Endodermal cell (in vitro differentiated cells): ENCODE data around the gene MFAP3. TPM values are rescaled to one million over a fixed set of nuclear protein-coding genes. Genes with fewer than 3 reads are reported as not detected.
"Not testable (repeated sequence)": the region's sequence is repeated elsewhere in the genome, so short reads cannot be mapped to it uniquely, and the experiment has no call there.

Source experiments
- DNase-seq: peaks from one replicate; pipeline ENCODE4 v3.0.0-alpha.2; 2017
- H3K27ac ChIP-seq: 2 replicates; pipeline ENCODE4 v1.5.1; 2013; ENCODE audit warnings: mild to moderate bottlenecking, low read depth, low read length, moderate library complexity
- H3K27me3 ChIP-seq: 2 replicates; pipeline ENCODE4 v1.6.1; 2013; ENCODE audit warnings: mild to moderate bottlenecking, low read length, moderate library complexity; ENCODE audit not compliant: insufficient read depth, control insufficient read depth, poor library complexity, severe bottlenecking
- H3K36me3 ChIP-seq: 2 replicates; pipeline ENCODE4 v1.7.0; 2013; ENCODE audit warnings: mild to moderate bottlenecking, low read length, moderate library complexity; ENCODE audit not compliant: control insufficient read depth, insufficient read depth
- H3K4me1 ChIP-seq: one replicate; pipeline ENCODE4 v1.7.0; 2013; ENCODE audit warnings: low read length; ENCODE audit not compliant: control insufficient read depth, insufficient read depth
- H3K4me3 ChIP-seq: 2 replicates; pipeline ENCODE4 v1.5.1; 2013; ENCODE audit warnings: mild to moderate bottlenecking, low read length, moderate library complexity
- H3K9ac ChIP-seq: 2 replicates; pipeline ENCODE4 v1.6.1; 2013; ENCODE audit warnings: mild to moderate bottlenecking, low read length, moderate library complexity; ENCODE audit not compliant: poor library complexity, severe bottlenecking; ENCODE audit errors: extremely low read depth
- H3K9me3 ChIP-seq: 2 replicates; pipeline ENCODE4 v1.6.1; 2013; ENCODE audit warnings: mild to moderate bottlenecking, low read length, moderate library complexity; ENCODE audit not compliant: control insufficient read depth
- H3K27ac Mint-ChIP-seq: 2 replicates; pipeline ENCODE4 v1.8.0; 2020; ENCODE audit warnings: mixed read lengths
- H3K27me3 Mint-ChIP-seq: 2 replicates; pipeline ENCODE4 v1.8.0; 2021; ENCODE audit warnings: mild to moderate bottlenecking, mixed read lengths; ENCODE audit not compliant: insufficient read depth
- H3K36me3 Mint-ChIP-seq: 2 replicates; pipeline ENCODE4 v1.8.0; 2020; ENCODE audit warnings: low read depth, mixed read lengths
- H3K4me1 Mint-ChIP-seq: 2 replicates; pipeline ENCODE4 v1.8.0; 2020; ENCODE audit warnings: mixed read lengths
- H3K4me3 Mint-ChIP-seq: 2 replicates; pipeline ENCODE4 v1.8.0; 2020; ENCODE audit warnings: mild to moderate bottlenecking, moderate library complexity, mixed read lengths
- H3K9me3 Mint-ChIP-seq: 2 replicates; pipeline ENCODE4 v1.8.0; 2020; ENCODE audit warnings: mild to moderate bottlenecking, mixed read lengths
- CTCF ChIP-seq: fragments of 200-600 bp; sonication (generic); conservative IDR thresholded peaks from 2 replicates; pipeline ENCODE4 v1.5.0; 2021; ENCODE audit warnings: antibody characterized with exemption, mild to moderate bottlenecking
- WGBS, 2 experiments: methylation state at CpG; one replicate each; pipeline versions ENCODE4 v1.1.5 to v1.1.7; 2013; ENCODE audit warnings: missing lambda C conversion rate in 2 of 2, mixed read lengths in 1 of 2; ENCODE audit not compliant: insufficient coverage in 1 of 2, insufficient read length in 1 of 2; 5-methylcytosine and 5-hydroxymethylcytosine counted together
- total RNA-seq, 2 donors: library from RNA; stranded (reverse); fragmentation: NEBNext Ultra II Directional in 1 of 2; extraction: Animal tissue kit (Norgen Biotek cat#: 25700) in 1 of 2; gene quantifications; 2 replicates in 1 of 2; 3 replicates in 1 of 2; pipeline ENCODE4 v1.2.1, GENCODE V29; 2021

The MFAP3 gene
- total RNA-seq, 2 donors from 2014 or later: 25.8 to 36.2 TPM

- H3K9me3 Mint-ChIP-seq: no peaks in the 10 kb centered on the region
- Histone ChIP-seq H3K9me3 (no peaks in the 10 kb centered on the region), H3K27me3 (no peaks in the 10 kb centered on the region), H3K36me3 (no peaks in the 10 kb centered on the region), H3K27ac (no peak overlapping the region), H3K9ac (no peak overlapping the region), H3K4me1 (peaks cover 1% of the 10 kb centered on the region), H3K4me3 (no peak overlapping the region)
- no peak for TF ChIP-seq CTCF
- H3K36me3 Mint-ChIP-seq: no peaks in the 10 kb centered on the region
- DNase-seq: no peak
- H3K27ac Mint-ChIP-seq: no peak overlapping the region
- no peaks in the 10 kb centered on the region for H3K27me3 Mint-ChIP-seq
- H3K4me3 Mint-ChIP-seq: no peak overlapping the region
- WGBS, 2 experiments: 86 to 92% methylated on average over 3 of the region's 3 CpGs
- peaks cover 5% of the 10 kb centered on the region for H3K4me1 Mint-ChIP-seq
These were observed 21.8 kb downstream of the MFAP3 start for GRCh38 chr5:154060606-154061005.

- Mint-ChIP-seq H3K4me3 (no peak overlapping the region), H3K36me3 (no peaks in the 10 kb centered on the region), H3K27me3 (no peaks in the 10 kb centered on the region), H3K4me1 (peaks cover 8% of the 10 kb centered on the region), H3K9me3 (no peaks in the 10 kb centered on the region), H3K27ac (no peak overlapping the region)
- H3K4me3 ChIP-seq: no peak overlapping the region
- no peak for DNase-seq
- no peak overlapping the region for H3K27ac ChIP-seq
- H3K4me1 ChIP-seq: peaks cover 2% of the 10 kb centered on the region
- H3K36me3 ChIP-seq: no peaks in the 10 kb centered on the region
- TF ChIP-seq CTCF: no peak
- no peaks in the 10 kb centered on the region for H3K27me3 ChIP-seq
- H3K9ac ChIP-seq: no peak overlapping the region
- no peaks in the 10 kb centered on the region for H3K9me3 ChIP-seq
These were observed 24.6 kb downstream of the MFAP3 start for GRCh38 chr5:154063372-154063771.

GRCh38 chr5:154065971-154066370, 27.2 kb downstream of the MFAP3 start:
- Mint-ChIP-seq H3K4me1 (peaks cover 4% of the 10 kb centered on the region), H3K27me3 (peaks cover 7% of the 10 kb centered on the region), H3K36me3 (peaks cover 5% of the 10 kb centered on the region), H3K27ac (no peak overlapping the region), H3K9me3 (peaks cover 11% of the 10 kb centered on the region), H3K4me3 (no peak overlapping the region)
- Histone ChIP-seq H3K4me3 (no peak overlapping the region), H3K9me3 (no peaks in the 10 kb centered on the region), H3K36me3 (no peaks in the 10 kb centered on the region), H3K4me1 (peaks cover 2% of the 10 kb centered on the region), H3K9ac (no peak overlapping the region), H3K27ac (no peak overlapping the region), H3K27me3 (no peaks in the 10 kb centered on the region)
- TF ChIP-seq CTCF: no peak
- DNase-seq: no peak

- DNase-seq, H3K9me3 ChIP-seq, H3K4me1 ChIP-seq, H3K4me3 ChIP-seq, H3K9ac ChIP-seq, H3K36me3 ChIP-seq, H3K27ac Mint-ChIP-seq, H3K36me3 Mint-ChIP-seq, H3K4me3 Mint-ChIP-seq, H3K27ac ChIP-seq, H3K27me3 ChIP-seq: not testable (repeated sequence)
- peaks cover 16% of the 10 kb centered on the region for H3K27me3 Mint-ChIP-seq
- 92 to 98% methylated on average over 4 to 5 of the region's 5 CpGs for WGBS, 2 experiments
- peaks cover 11% of the 10 kb centered on the region for H3K9me3 Mint-ChIP-seq
- H3K4me1 Mint-ChIP-seq: peaks cover 13% of the 10 kb centered on the region
These were observed 31.1 kb downstream of the MFAP3 start for GRCh38 chr5:154069854-154070253.
